Endothelial cell of umbilical vein (primary cell): ENCODE results near the gene HOXD10. TPM values are rescaled to one million over a fixed set of nuclear protein-coding genes. Genes with fewer than 3 reads are reported as not detected.

Experiments
- BruUV-seq: library from RNA; stranded (reverse); fragments of 400-500 nt; replicated peaks from 2 replicates; lab custom pipeline; 2021; lab: Mats Ljungman, UMichigan
- CTCF ChIA-PET: fragments of 300-600, 350-600 bp; sonication (Branson Sonifier 250); formaldehyde crosslinking; loops from one replicate; lab custom pipeline; 2021; ENCODE audit warnings: antibody characterized with exemption, inconsistent platforms; lab: Charles Lee
- POLR2A ChIA-PET: fragments of 300-600, 350-600 bp; sonication (Branson Sonifier 250); formaldehyde crosslinking; loops from one replicate; lab custom pipeline; 2021; ENCODE audit warnings: antibody characterized with exemption, inconsistent platforms; lab: Charles Lee
- DNase-seq: peaks from one replicate; pipeline ENCODE4 v3.0.0-alpha.2; 2011; ENCODE audit warnings: low read depth, low spot score
- FAIRE-seq: peaks from 2 replicates; lab custom pipeline; 2011; peaks lifted over from hg19 to GRCh38; lab: Jason Lieb, UNC
- H2AFZ ChIP-seq: 2 replicates; pipeline ENCODE4 v1.6.0; 2012; ENCODE audit warnings: low read depth, low read length, control low read depth, inconsistent platforms
- H3K27ac ChIP-seq: 2 replicates; pipeline ENCODE4 v1.5.1; 2011; ENCODE audit warnings: low read depth, mild to moderate bottlenecking, control low read depth, low read length, moderate library complexity; ENCODE audit not compliant: insufficient read depth
- H3K27me3 ChIP-seq, 2 experiments: 2 replicates each; pipeline versions ENCODE4 v1.6.0 to v1.6.1; 2011; ENCODE audit warnings: low read length in 2 of 2, mixed read lengths in 1 of 2; ENCODE audit not compliant: control insufficient read depth in 2 of 2, insufficient read depth in 2 of 2
- H3K36me3 ChIP-seq, 2 experiments: 2 replicates in 1 of 2; 3 replicates in 1 of 2; pipeline ENCODE4 v1.5.1; 2011; ENCODE audit warnings: low read length in 2 of 2, mild to moderate bottlenecking in 1 of 2, moderate library complexity in 1 of 2; ENCODE audit not compliant: control insufficient read depth in 2 of 2, insufficient read depth in 2 of 2; ENCODE audit errors: extremely low read depth in 1 of 2
- H3K4me1 ChIP-seq: 3 replicates; pipeline ENCODE4 v1.5.1; 2011; ENCODE audit warnings: mild to moderate bottlenecking, low read length; ENCODE audit not compliant: control insufficient read depth, insufficient read depth; ENCODE audit errors: extremely low read depth
- H3K4me2 ChIP-seq: 2 replicates; pipeline ENCODE4 v1.6.1; 2011; ENCODE audit warnings: low read length, control low read depth, mixed read lengths; ENCODE audit not compliant: insufficient read depth
- H3K4me3 ChIP-seq, 3 experiments: fragments of 200-600 bp in 1 of 3; sonication (generic), shearing (Covaris generic) in 1 of 3; replicated peaks in 1 of 3; 2 replicates each; pipeline ENCODE4 v1.5.1; 2011 to 2016; ENCODE audit warnings: control low read depth in 3 of 3, low read length in 3 of 3, mild to moderate bottlenecking in 2 of 3, inconsistent platforms in 1 of 3, low read depth in 1 of 3, moderate library complexity in 1 of 3; ENCODE audit not compliant: insufficient read depth in 1 of 3
- H3K79me2 ChIP-seq: 2 replicates; pipeline ENCODE4 v1.6.0; 2012; ENCODE audit warnings: low read length, inconsistent platforms; ENCODE audit not compliant: control insufficient read depth, insufficient read depth
- H3K9ac ChIP-seq: replicated peaks from 2 replicates; pipeline ENCODE3; 2011; ENCODE audit warnings: low read length, control low read depth; ENCODE audit not compliant: insufficient read depth; ENCODE audit errors: extremely low read depth
- H3K9me1 ChIP-seq: replicated peaks from 3 replicates; pipeline ENCODE4 v1.6.0; 2011; ENCODE audit warnings: mild to moderate bottlenecking, low read length; ENCODE audit not compliant: control insufficient read depth, insufficient read depth; ENCODE audit errors: extremely low read depth
- H3K9me3 ChIP-seq: replicated peaks from 2 replicates; pipeline ENCODE4 v1.5.1; 2012; ENCODE audit warnings: low read length, inconsistent platforms; ENCODE audit not compliant: control insufficient read depth, insufficient read depth
- H4K20me1 ChIP-seq: replicated peaks from 2 replicates; pipeline ENCODE3; 2011; ENCODE audit warnings: mild to moderate bottlenecking, low read length; ENCODE audit not compliant: control insufficient read depth, insufficient read depth; ENCODE audit errors: extremely low read depth
- EZH2 ChIP-seq: IDR thresholded peaks from 2 replicates; pipeline ENCODE4 v1.6.1; 2012; ENCODE audit warnings: borderline replicate concordance, low read depth, mild to moderate bottlenecking, moderate library complexity, low read length, inconsistent platforms; ENCODE audit not compliant: severe bottlenecking
- JUN ChIP-seq: IDR thresholded peaks from 2 replicates; pipeline ENCODE4 v1.6.1; 2011; ENCODE audit warnings: borderline replicate concordance, low read depth; ENCODE audit not compliant: insufficient read length, insufficient read depth
- MYC ChIP-seq: IDR thresholded peaks from one replicate; pipeline ENCODE4 v1.6.1; 2011; ENCODE audit warnings: mild to moderate bottlenecking, low read depth, low read length
- POLR2A ChIP-seq: IDR thresholded peaks from 2 replicates; pipeline ENCODE4 v1.6.1; 2012; ENCODE audit warnings: low read depth, mild to moderate bottlenecking, control low read depth, low read length
- dilution Hi-C: fragments of 300-500 bp; cut with MboI; formaldehyde crosslinking; loops from one replicate; pipeline ENCODE4 v1.15.0; 2019; ENCODE audit warnings: low sequenced_read_pairs; ENCODE audit not compliant: extremely low pct_ligation_motif_present
- intact Hi-C: fragments of 100-400 bp; cut with micrococcal nuclease; formaldehyde crosslinking; loops from one replicate; pipeline ENCODE4 v1.10.0; 2022
- polyA plus RNA-seq, 4 experiments: library from polyadenylated mRNA; depleted of rRNA in 3 of 4; stranded (reverse) in 3 of 4; unstranded in 1 of 4; fragments of >200 nt; gene quantifications; 2 replicates each; pipeline versions ENCODE4 v1.2.1 to v1.2.3, GENCODE V29; 2011 to 2012; ENCODE audit warnings: missing spikeins in 1 of 4
- total RNA-seq: library from RNA; stranded (reverse); gene quantifications from 2 replicates; pipeline ENCODE4 v1.2.3, GENCODE V29; 2021
- TF ChIP-seq, protein P1 (sequence below), 2 donors: IDR thresholded peaks; 1 replicate in 1 of 2; 2 replicates in 1 of 2; pipeline ENCODE4 v1.5.1; 2011; ENCODE audit warnings: low read length in 2 of 2, mild to moderate bottlenecking in 2 of 2, moderate library complexity in 2 of 2, control low read depth in 1 of 2, inconsistent platforms in 1 of 2, low read depth in 1 of 2; ENCODE audit not compliant: insufficient read depth in 1 of 2; ENCODE audit errors: extremely low read depth in 1 of 2

Gene HOXD10
- total and polyA plus RNA-seq, 2 donors (not counting 3 experiments of a cell fraction or from before 2014, with no cell fraction given), result not detected

DNA sequence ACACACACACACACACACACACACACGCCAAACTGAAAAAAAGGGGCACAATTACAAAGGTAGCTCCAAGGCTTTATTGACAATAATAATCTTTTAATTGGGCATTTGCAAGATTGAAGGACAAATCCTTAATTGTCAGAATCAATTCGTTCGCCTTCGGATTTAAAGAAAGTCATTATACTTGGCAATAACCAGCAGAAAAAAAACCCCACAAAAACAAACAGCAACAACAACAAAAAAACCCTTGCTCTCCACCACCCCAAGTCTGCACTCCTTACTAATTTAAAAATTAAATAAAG, 11.1 kb downstream of the HOXD10 start:
- H3K79me2 ChIP-seq, result peaks cover 14% of the 10 kb centered on the region
- no peak overlapping the region for H3K4me2 ChIP-seq
- H3K4me1 ChIP-seq, result peaks cover 31% of the 10 kb centered on the region
- dilution Hi-C loops (loop anchor here (25.0 kb wide), 1 partner anchor 510 kb away; no protein-coding TSS in a partner anchor), intact Hi-C loops (loop anchor here (1.0 to 5.0 kb wide), 9 partner anchors 328 to 1630 kb away; no protein-coding TSS in a partner anchor)
- no peak for TF ChIP-seq JUN
- TF ChIP-seq, protein P1, sequence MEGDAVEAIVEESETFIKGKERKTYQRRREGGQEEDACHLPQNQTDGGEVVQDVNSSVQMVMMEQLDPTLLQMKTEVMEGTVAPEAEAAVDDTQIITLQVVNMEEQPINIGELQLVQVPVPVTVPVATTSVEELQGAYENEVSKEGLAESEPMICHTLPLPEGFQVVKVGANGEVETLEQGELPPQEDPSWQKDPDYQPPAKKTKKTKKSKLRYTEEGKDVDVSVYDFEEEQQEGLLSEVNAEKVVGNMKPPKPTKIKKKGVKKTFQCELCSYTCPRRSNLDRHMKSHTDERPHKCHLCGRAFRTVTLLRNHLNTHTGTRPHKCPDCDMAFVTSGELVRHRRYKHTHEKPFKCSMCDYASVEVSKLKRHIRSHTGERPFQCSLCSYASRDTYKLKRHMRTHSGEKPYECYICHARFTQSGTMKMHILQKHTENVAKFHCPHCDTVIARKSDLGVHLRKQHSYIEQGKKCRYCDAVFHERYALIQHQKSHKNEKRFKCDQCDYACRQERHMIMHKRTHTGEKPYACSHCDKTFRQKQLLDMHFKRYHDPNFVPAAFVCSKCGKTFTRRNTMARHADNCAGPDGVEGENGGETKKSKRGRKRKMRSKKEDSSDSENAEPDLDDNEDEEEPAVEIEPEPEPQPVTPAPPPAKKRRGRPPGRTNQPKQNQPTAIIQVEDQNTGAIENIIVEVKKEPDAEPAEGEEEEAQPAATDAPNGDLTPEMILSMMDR (IDR thresholded peaks at IDR 0.05; ENCODE audit: extremely low read depth in 1 of 2, insufficient read depth in 1 of 2, low read depth in 1 of 2, low read length in 2 of 2), result no peak
- no peak for TF ChIP-seq POLR2A
- no peak for TF ChIP-seq MYC
- no peak for TF ChIP-seq EZH2
- no peak overlapping the region for H3K27ac ChIP-seq
- H3K27me3 ChIP-seq, result peaks cover 5% of the 10 kb centered on the region in 2 experiments
- H2AFZ ChIP-seq, result peak overlapping the region; percentile 58
- BruUV-seq, result no TSS peak
- DNase-seq (no peak), FAIRE-seq (peak; percentile 61)
- ChIA-PET POLR2A (no interaction called here), CTCF (interaction anchor here (0.6 to 10.1 kb wide), 31 partner anchors 9 to 1638 kb away, joined by 3 to 458 read pairs (median 7); no protein-coding TSS in a partner anchor)
- no peaks in the 10 kb centered on the region for H4K20me1 ChIP-seq
- no peaks in the 10 kb centered on the region for H3K36me3 ChIP-seq
- H3K9ac ChIP-seq, result no peak overlapping the region
- no peaks in the 10 kb centered on the region for H3K9me1 ChIP-seq
- H3K4me3 ChIP-seq, result no peak overlapping the region
- H3K9me3 ChIP-seq, result no peaks in the 10 kb centered on the region
